ENCODE data around the gene ATP6V0E1. TPM values are rescaled to one million over a fixed set of nuclear protein-coding genes. Genes with fewer than 3 reads are reported as not detected.

Gene ATP6V0E1
- total and polyA plus RNA-seq, 2 of the 8 experiments (the other 6 are each of a cell fraction or from before 2014, with no cell fraction given), result 108 to 134 TPM

GRCh38 chr5:172943906-172944305, 39.7 kb upstream of the ATP6V0E1 start:
- Histone ChIP-seq H4K5ac (ENCODE audit: insufficient read length, low read depth, low read length) (no peak overlapping the region), H3K79me2 (ENCODE audit: control insufficient read depth in 1 of 2, insufficient read depth in 2 of 2, low read length in 2 of 2) (no peaks in the 10 kb centered on the region), H3K4me2 (ENCODE audit: insufficient read depth in 1 of 2, low read depth in 2 of 2, low read length in 2 of 2) (0 out of 4 replicates have a peak overlapping the region, but pooled peaks of 1 of the 2 experiments have one; percentile 47), H2BK12ac (ENCODE audit: low read depth, low read length) (peak overlapping the region; percentile 68; the same call in 1 of the 2 replicates), H3K56ac (replicated peaks; ENCODE audit: insufficient read length, low read depth, low read length) (no peak overlapping the region), H3K23ac (ENCODE audit: insufficient read length) (no peak overlapping the region), H3K23me2 (ENCODE audit: low read depth, low read length) (no peaks in the 10 kb centered on the region), H3K4ac (replicated peaks; ENCODE audit: insufficient read length, low read depth, low read length) (no peak overlapping the region), H3K27ac (ENCODE audit: low read depth, low read length) (no peak overlapping the region), H4K20me1 (replicated peaks in 1 of 2; ENCODE audit: control insufficient read depth in 1 of 2, insufficient read depth in 2 of 2, low read length in 2 of 2) (peaks cover 0 to 4% of the 10 kb centered on the region in 2 experiments), H3K4me1 (replicated peaks in 1 of 4; ENCODE audit: control insufficient read depth in 3 of 4, insufficient read depth in 4 of 4, low read length in 3 of 4) (peaks cover 4 to 15% (median 9%) of the 10 kb centered on the region in 4 experiments; a peak in 5 of 7 replicates), H2BK120ac (replicated peaks; ENCODE audit: low read depth, low read length) (no peak overlapping the region), H2AK5ac (ENCODE audit: low read depth, low read length) (no peak overlapping the region), H3K79me1 (ENCODE audit: low read depth, low read length) (no peaks in the 10 kb centered on the region), H3K9me3 (ENCODE audit: insufficient read depth in 2 of 2, low read depth in 1 of 2, low read length in 1 of 2) (no peaks in the 10 kb centered on the region), H3K18ac (ENCODE audit: extremely low read depth, low read length) (no peak overlapping the region; the same call in 1 of the 2 replicates), H3K14ac (ENCODE audit: insufficient read length) (no peak overlapping the region), H2BK20ac (ENCODE audit: low read length) (no peak overlapping the region), H3K9ac (replicated peaks in 1 of 4; ENCODE audit: extremely low read depth in 1 of 4, low read depth in 3 of 4, low read length in 3 of 4) (no peak overlapping the region), H3K4me3 (ENCODE audit: extremely low read depth in 1 of 4, insufficient read depth in 2 of 4, low read depth in 3 of 4, low read length in 4 of 4) (no peak overlapping the region), H2BK5ac (ENCODE audit: low read depth, low read length) (no peak overlapping the region), H4K91ac (replicated peaks; ENCODE audit: insufficient read length, low read length) (no peak overlapping the region), H4K8ac (ENCODE audit: extremely low read depth, insufficient read depth, low read length) (peak overlapping the region; percentile 39), H2BK15ac (ENCODE audit: low read length) (no peak overlapping the region), H2AFZ (ENCODE audit: low read length) (no peak overlapping the region), H3K36me3 (ENCODE audit: control insufficient read depth in 2 of 4, insufficient read depth in 4 of 4, low read length in 3 of 4) (peaks cover 4 to 13% (median 7%) of the 10 kb centered on the region in 4 experiments; a peak in 5 of 8 replicates), H3K27me3 (replicated peaks in 1 of 4; ENCODE audit: control insufficient read depth in 3 of 4, extremely low read depth in 1 of 4, insufficient read depth in 3 of 4, low read length in 3 of 4) (no peaks in the 10 kb centered on the region; a peak in 2 of 7 replicates)
- DNase-seq (ENCODE audit: low read depth in 1 of 2, low spot score in 2 of 2) (no peak), FAIRE-seq (no peak)
- 97% methylated on average over 8 of the region's 8 CpGs; no CpG with 5 or more reads in 1 of the 2 experiments for WGBS, 2 experiments (ENCODE audit: extremely low coverage in 1 of 2, insufficient coverage in 1 of 2, insufficient read length in 1 of 2, insufficient replicate concordance in 2 of 2, low coverage in 1 of 2, low lambda C conversion rate in 2 of 2, missing lambda C conversion rate in 1 of 2)
- no peak for TF ChIP-seq BACH1 (IDR thresholded peaks at IDR 0.05; ENCODE audit: low read length)
- TF ChIP-seq ATF3 (IDR thresholded peaks at IDR 0.05; ENCODE audit: insufficient read depth, low read depth, low read length), result no peak
- TF ChIP-seq RAD21 (IDR thresholded peaks at IDR 0.05 in 1 of 2, conservative IDR thresholded peaks at IDR 0.05 in 1 of 2; ENCODE audit: low read depth in 2 of 2, low read length in 2 of 2), result no peak
- POLR2A ChIA-PET (ENCODE audit: partially characterized antibody), result interaction anchor here (1.0 kb wide), 1 partner anchor 15 kb away, joined by 4 read pairs; the partner anchor contains the start of gene RPL26L1
- CTCF ChIA-PET (ENCODE audit: partially characterized antibody), result interaction anchor here (0.6 to 2.5 kb wide), 2 partner anchors 11 to 231 kb away, joined by 3 to 14 read pairs; no protein-coding TSS in a partner anchor
